Endothelial cell of umbilical vein (primary cell): Measurements from ENCODE around the gene TNIK. TPM values are rescaled to one million over a fixed set of nuclear protein-coding genes. Genes with fewer than 3 reads are reported as not detected.

Experiments
- BruUV-seq: library from RNA; stranded (reverse); fragments of 400-500 nt; replicated peaks from 2 replicates; lab custom pipeline; 2021; lab: Mats Ljungman, UMichigan
- CTCF ChIA-PET: fragments of 300-600, 350-600 bp; sonication (Branson Sonifier 250); formaldehyde crosslinking; loops from one replicate; lab custom pipeline; 2021; ENCODE audit warnings: antibody characterized with exemption, inconsistent platforms; lab: Charles Lee
- POLR2A ChIA-PET: fragments of 300-600, 350-600 bp; sonication (Branson Sonifier 250); formaldehyde crosslinking; loops from one replicate; lab custom pipeline; 2021; ENCODE audit warnings: antibody characterized with exemption, inconsistent platforms; lab: Charles Lee
- DNase-seq: peaks from one replicate; pipeline ENCODE4 v3.0.0-alpha.2; 2011; ENCODE audit warnings: low read depth, low spot score
- FAIRE-seq: peaks from 2 replicates; lab custom pipeline; 2011; peaks lifted over from hg19 to GRCh38; lab: Jason Lieb, UNC
- H2AFZ ChIP-seq: 2 replicates; pipeline ENCODE4 v1.6.0; 2012; ENCODE audit warnings: low read depth, low read length, control low read depth, inconsistent platforms
- H3K27ac ChIP-seq: 2 replicates; pipeline ENCODE4 v1.5.1; 2011; ENCODE audit warnings: low read depth, mild to moderate bottlenecking, control low read depth, low read length, moderate library complexity; ENCODE audit not compliant: insufficient read depth
- H3K27me3 ChIP-seq, 2 experiments: 2 replicates each; pipeline versions ENCODE4 v1.6.0 to v1.6.1; 2011; ENCODE audit warnings: low read length in 2 of 2, mixed read lengths in 1 of 2; ENCODE audit not compliant: control insufficient read depth in 2 of 2, insufficient read depth in 2 of 2
- H3K36me3 ChIP-seq, 2 experiments: 2 replicates in 1 of 2; 3 replicates in 1 of 2; pipeline ENCODE4 v1.5.1; 2011; ENCODE audit warnings: low read length in 2 of 2, mild to moderate bottlenecking in 1 of 2, moderate library complexity in 1 of 2; ENCODE audit not compliant: control insufficient read depth in 2 of 2, insufficient read depth in 2 of 2; ENCODE audit errors: extremely low read depth in 1 of 2
- H3K4me1 ChIP-seq: 3 replicates; pipeline ENCODE4 v1.5.1; 2011; ENCODE audit warnings: mild to moderate bottlenecking, low read length; ENCODE audit not compliant: control insufficient read depth, insufficient read depth; ENCODE audit errors: extremely low read depth
- H3K4me2 ChIP-seq: 2 replicates; pipeline ENCODE4 v1.6.1; 2011; ENCODE audit warnings: low read length, control low read depth, mixed read lengths; ENCODE audit not compliant: insufficient read depth
- H3K4me3 ChIP-seq, 3 experiments: fragments of 200-600 bp in 1 of 3; sonication (generic), shearing (Covaris generic) in 1 of 3; replicated peaks in 1 of 3; 2 replicates each; pipeline ENCODE4 v1.5.1; 2011 to 2016; ENCODE audit warnings: control low read depth in 3 of 3, low read length in 3 of 3, mild to moderate bottlenecking in 2 of 3, inconsistent platforms in 1 of 3, low read depth in 1 of 3, moderate library complexity in 1 of 3; ENCODE audit not compliant: insufficient read depth in 1 of 3
- H3K79me2 ChIP-seq: 2 replicates; pipeline ENCODE4 v1.6.0; 2012; ENCODE audit warnings: low read length, inconsistent platforms; ENCODE audit not compliant: control insufficient read depth, insufficient read depth
- H3K9ac ChIP-seq: replicated peaks from 2 replicates; pipeline ENCODE3; 2011; ENCODE audit warnings: low read length, control low read depth; ENCODE audit not compliant: insufficient read depth; ENCODE audit errors: extremely low read depth
- H3K9me1 ChIP-seq: replicated peaks from 3 replicates; pipeline ENCODE4 v1.6.0; 2011; ENCODE audit warnings: mild to moderate bottlenecking, low read length; ENCODE audit not compliant: control insufficient read depth, insufficient read depth; ENCODE audit errors: extremely low read depth
- H3K9me3 ChIP-seq: replicated peaks from 2 replicates; pipeline ENCODE4 v1.5.1; 2012; ENCODE audit warnings: low read length, inconsistent platforms; ENCODE audit not compliant: control insufficient read depth, insufficient read depth
- H4K20me1 ChIP-seq: replicated peaks from 2 replicates; pipeline ENCODE3; 2011; ENCODE audit warnings: mild to moderate bottlenecking, low read length; ENCODE audit not compliant: control insufficient read depth, insufficient read depth; ENCODE audit errors: extremely low read depth
- CTCF ChIP-seq, 2 donors: IDR thresholded peaks; 1 replicate in 1 of 2; 2 replicates in 1 of 2; pipeline ENCODE4 v1.5.1; 2011; ENCODE audit warnings: low read length in 2 of 2, mild to moderate bottlenecking in 2 of 2, moderate library complexity in 2 of 2, control low read depth in 1 of 2, inconsistent platforms in 1 of 2, low read depth in 1 of 2; ENCODE audit not compliant: insufficient read depth in 1 of 2; ENCODE audit errors: extremely low read depth in 1 of 2
- EZH2 ChIP-seq: IDR thresholded peaks from 2 replicates; pipeline ENCODE4 v1.6.1; 2012; ENCODE audit warnings: borderline replicate concordance, low read depth, mild to moderate bottlenecking, moderate library complexity, low read length, inconsistent platforms; ENCODE audit not compliant: severe bottlenecking
- FOS ChIP-seq: IDR thresholded peaks from 2 replicates; pipeline ENCODE4 v1.6.1; 2011; ENCODE audit warnings: mild to moderate bottlenecking, low read length, moderate library complexity, borderline replicate concordance; ENCODE audit not compliant: insufficient read depth
- GATA2 ChIP-seq: IDR thresholded peaks from 2 replicates; pipeline ENCODE4 v1.7.0; 2011; ENCODE audit warnings: low read depth, mild to moderate bottlenecking, moderate library complexity, mixed read lengths, low read length; ENCODE audit not compliant: insufficient read length, insufficient read depth
- JUN ChIP-seq: IDR thresholded peaks from 2 replicates; pipeline ENCODE4 v1.6.1; 2011; ENCODE audit warnings: borderline replicate concordance, low read depth; ENCODE audit not compliant: insufficient read length, insufficient read depth
- MAX ChIP-seq: IDR thresholded peaks from 2 replicates; pipeline ENCODE4 v1.6.1; 2011; ENCODE audit not compliant: insufficient read depth, insufficient read length
- MYC ChIP-seq: IDR thresholded peaks from one replicate; pipeline ENCODE4 v1.6.1; 2011; ENCODE audit warnings: mild to moderate bottlenecking, low read depth, low read length
- POLR2A ChIP-seq: IDR thresholded peaks from 2 replicates; pipeline ENCODE4 v1.6.1; 2012; ENCODE audit warnings: low read depth, mild to moderate bottlenecking, control low read depth, low read length
- POLR2AphosphoS5 ChIP-seq: IDR thresholded peaks from 2 replicates; pipeline ENCODE4 v1.6.1; 2012; ENCODE audit warnings: low read depth, mild to moderate bottlenecking, control low read depth, low read length, moderate library complexity; ENCODE audit not compliant: insufficient read depth
- dilution Hi-C: fragments of 300-500 bp; cut with MboI; formaldehyde crosslinking; loops from one replicate; pipeline ENCODE4 v1.15.0; 2019; ENCODE audit warnings: low sequenced_read_pairs; ENCODE audit not compliant: extremely low pct_ligation_motif_present
- intact Hi-C: fragments of 100-400 bp; cut with micrococcal nuclease; formaldehyde crosslinking; loops from one replicate; pipeline ENCODE4 v1.10.0; 2022
- polyA plus RNA-seq, 4 experiments: library from polyadenylated mRNA; depleted of rRNA in 3 of 4; stranded (reverse) in 3 of 4; unstranded in 1 of 4; fragments of >200 nt; gene quantifications; 2 replicates each; pipeline versions ENCODE4 v1.2.1 to v1.2.3, GENCODE V29; 2011 to 2012; ENCODE audit warnings: missing spikeins in 1 of 4
- total RNA-seq: library from RNA; stranded (reverse); gene quantifications from 2 replicates; pipeline ENCODE4 v1.2.3, GENCODE V29; 2021

The TNIK gene
- total and polyA plus RNA-seq, 2 donors (not counting 3 experiments of a cell fraction or from before 2014, with no cell fraction given): 10.9 to 39.7 TPM

GRCh38 chr3:171307988-171308387 is 152.2 kb downstream of the TNIK start:
- dilution Hi-C loops (no loop called here), intact Hi-C loops (no loop called here)
- ChIA-PET CTCF (interaction anchor here (1.4 kb wide), 2 partner anchors 10 to 29 kb away, joined by 3 to 4 read pairs; no protein-coding TSS in a partner anchor), POLR2A (no interaction called here)
- TF ChIP-seq JUN: no peak
- TF ChIP-seq CTCF (IDR thresholded peaks at IDR 0.05; ENCODE audit: extremely low read depth in 1 of 2, insufficient read depth in 1 of 2, low read depth in 1 of 2, low read length in 2 of 2): no peak
- no peak for TF ChIP-seq GATA2
- TF ChIP-seq MYC: no peak
- no peak for TF ChIP-seq EZH2
- no peak for TF ChIP-seq FOS
- TF ChIP-seq MAX: no peak
- TF ChIP-seq POLR2A: no peak
- TF ChIP-seq POLR2AphosphoS5: no peak
- Histone ChIP-seq H3K4me1 (peaks cover 28% of the 10 kb centered on the region), H3K27ac (no peak overlapping the region), H2AFZ (no peak overlapping the region), H3K9ac (no peak overlapping the region), H3K9me1 (no peaks in the 10 kb centered on the region), H3K4me2 (no peak overlapping the region), H3K79me2 (peaks cover 27% of the 10 kb centered on the region), H3K27me3 (no peaks in the 10 kb centered on the region), H4K20me1 (no peaks in the 10 kb centered on the region), H3K9me3 (no peaks in the 10 kb centered on the region), H3K4me3 (no peak overlapping the region), H3K36me3 (no peaks in the 10 kb centered on the region)
- DNase-seq (no peak), FAIRE-seq (no peak)
- BruUV-seq: no TSS peak
